AG08395 (cell line): ENCODE results near the gene MAJIN.

Source experiments
- DNase-seq: peaks from one replicate; pipeline ENCODE4 v3.0.0; 2012; ENCODE audit warnings: mixed read lengths, low spot score

Gene MAJIN

GRCh38 chr11:64932324-64932723, 39.6 kb downstream of the MAJIN start:
- DNase-seq, result no peak

- DNase-seq, result no peak
Observed at GRCh38 chr11:64931290-64931689, 40.6 kb downstream of the MAJIN start.

GRCh38 chr11:64930340-64930739, 41.6 kb downstream of the MAJIN start:
- DNase-seq, result no peak

- no peak for DNase-seq
Observed at GRCh38 chr11:64929625-64930024, 42.3 kb downstream of the MAJIN start.

GRCh38 chr11:64928957-64929356, 43.0 kb downstream of the MAJIN start:
- DNase-seq, result no peak

- no peak for DNase-seq
Observed at GRCh38 chr11:64926689-64927088, 45.2 kb downstream of the MAJIN start.

- no peak for DNase-seq
Observed at GRCh38 chr11:64925536-64926436, 46.1 kb downstream of the MAJIN start.

- DNase-seq, result peak; percentile 38
Observed at GRCh38 chr11:64924910-64925284, 47.0 kb downstream of the MAJIN start.

- DNase-seq, result peak; percentile 98
Observed at GRCh38 chr11:64923944-64924909, 47.7 kb downstream of the MAJIN start, which contains the start of gene PPP2R5B. TSS of gene PPP2R5B (plus strand) at chr11:64924689. CDS start at chr11:64925735, 1,046 bp downstream.

- no peak for DNase-seq
Observed at GRCh38 chr11:64923151-64923661, 48.7 kb downstream of the MAJIN start.

GRCh38 chr11:64921384-64921783, 50.5 kb downstream of the MAJIN start:
- no peak for DNase-seq

GRCh38 chr11:64920124-64920523, 51.8 kb downstream of the MAJIN start:
- no peak for DNase-seq

GRCh38 chr11:64919627-64920026, 52.3 kb downstream of the MAJIN start:
- no peak for DNase-seq

GRCh38 chr11:64918017-64918416, 53.9 kb downstream of the MAJIN start:
- peak; percentile 33 for DNase-seq

GRCh38 chr11:64917663-64917995, 54.3 kb downstream of the MAJIN start:
- DNase-seq, result no peak

- peak; percentile 100 for DNase-seq
Observed at GRCh38 chr11:64916775-64917662, 54.9 kb downstream of the MAJIN start, which contains the start of gene ATG2A. TSS of gene ATG2A (minus strand) at chr11:64917209. CDS start at chr11:64917135, 74 bp downstream.

- DNase-seq, result peak; percentile 61
Observed at GRCh38 chr11:64916040-64916774, 55.7 kb downstream of the MAJIN start.

GRCh38 chr11:64915376-64915887, 56.5 kb downstream of the MAJIN start:
- DNase-seq, result no peak

GRCh38 chr11:64914123-64914522, 57.8 kb downstream of the MAJIN start:
- no peak for DNase-seq

GRCh38 chr11:64913171-64913727, 58.7 kb downstream of the MAJIN start:
- DNase-seq, result no peak
